K562 (cell line): ENCODE data around the gene CDC27.

ENCODE experiments used
- CTCF ChIP-seq, 3 experiments: IDR thresholded peaks in 2 of 3; conservative IDR thresholded peaks in 1 of 3; 2 replicates each; pipeline ENCODE4 v1.5.1; 2011 to 2012; ENCODE audit warnings: low read length in 3 of 3, mild to moderate bottlenecking in 3 of 3, control low read depth in 2 of 3, improper control_type of control experiment in 1 of 3, inconsistent platforms in 1 of 3, low read depth in 1 of 3, mixed read lengths in 1 of 3, moderate library complexity in 1 of 3; ENCODE audit not compliant: insufficient read depth in 2 of 3
- JUNB ChIP-seq: fragments of 450-650 bp; formaldehyde crosslinking; conservative IDR thresholded peaks from 2 replicates; pipeline ENCODE4 v1.4.0; 2020; ENCODE audit warnings: mild to moderate bottlenecking
- MEF2D ChIP-seq: conservative IDR thresholded peaks from 2 replicates; pipeline ENCODE4 v1.6.1; 2016; ENCODE audit warnings: low read depth, missing genetic modification characterization, missing compliant biosample characterization
- POLR2A ChIP-seq: fragments of 450-650 bp; conservative IDR thresholded peaks from 2 replicates; pipeline ENCODE4 v1.6.1; 2016
- POLR2AphosphoS2 ChIP-seq: IDR thresholded peaks from 2 replicates; pipeline ENCODE4 v1.6.1; 2012; ENCODE audit warnings: low read length, improper control_type of control experiment
- SAFB2 ChIP-seq: fragments of 200-400 bp; formaldehyde crosslinking; IDR thresholded peaks from 2 replicates; pipeline ENCODE4 v1.6.1; 2018; ENCODE audit warnings: borderline replicate concordance, low read length, low read depth, moderate library complexity; ENCODE audit not compliant: severe bottlenecking
- SP1 ChIP-seq: sonication (generic); formaldehyde crosslinking; IDR thresholded peaks from 2 replicates; pipeline ENCODE4 v1.8.1; 2022; ENCODE audit warnings: mild to moderate bottlenecking, missing genetic modification reagents
- THAP12 ChIP-seq: fragments of 250-450 bp; sonication (Bioruptor Pico); IDR thresholded peaks from 2 replicates; pipeline ENCODE4 v1.9.0; 2021; ENCODE audit warnings: mild to moderate bottlenecking, inconsistent platforms
- ZBTB2 ChIP-seq: fragments of 450-650 bp; IDR thresholded peaks from 2 replicates; pipeline ENCODE4 v1.6.1; 2016; ENCODE audit warnings: antibody characterized with exemption

GRCh38 chr17:47212458-47212857 lies 23.4 kb upstream of the CDC27 start:
- no peak for TF ChIP-seq JUNB (CRISPR knock-in tag)
- TF ChIP-seq THAP12 (CRISPR knock-in tag), result no peak
- no peak for TF ChIP-seq SAFB2
- no peak for TF ChIP-seq POLR2A
- TF ChIP-seq SP1 (CRISPR knock-in tag), result no peak
- TF ChIP-seq ZBTB2, result no peak
- TF ChIP-seq POLR2AphosphoS2, result no peak
- TF ChIP-seq CTCF (IDR thresholded peaks at IDR 0.05 in 2 of 3, conservative IDR thresholded peaks at IDR 0.05 in 1 of 3; ENCODE audit: insufficient read depth in 2 of 3, low read depth in 1 of 3, low read length in 3 of 3), result no peak
- TF ChIP-seq MEF2D (tag), result no peak
